HG03280 (cell line): ENCODE measurements around the gene ETNK1.
A peak's percentile ranks its signal among the peaks of the same experiment; 100 is the strongest.
"Not testable (repeated sequence)": the region's sequence is repeated elsewhere in the genome, so short reads cannot be mapped to it uniquely, and the experiment has no call there.

Experiments
- ATAC-seq: cut with Tn5 transposase; IDR thresholded peaks from one replicate; pipeline ENCODE4 v1.9.1; 2021; ENCODE audit warnings: mild to moderate bottlenecking, moderate library complexity; ENCODE audit not compliant: unreplicated experiment

Gene ETNK1, protein sequence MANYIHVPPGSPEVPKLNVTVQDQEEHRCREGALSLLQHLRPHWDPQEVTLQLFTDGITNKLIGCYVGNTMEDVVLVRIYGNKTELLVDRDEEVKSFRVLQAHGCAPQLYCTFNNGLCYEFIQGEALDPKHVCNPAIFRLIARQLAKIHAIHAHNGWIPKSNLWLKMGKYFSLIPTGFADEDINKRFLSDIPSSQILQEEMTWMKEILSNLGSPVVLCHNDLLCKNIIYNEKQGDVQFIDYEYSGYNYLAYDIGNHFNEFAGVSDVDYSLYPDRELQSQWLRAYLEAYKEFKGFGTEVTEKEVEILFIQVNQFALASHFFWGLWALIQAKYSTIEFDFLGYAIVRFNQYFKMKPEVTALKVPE

DNA sequence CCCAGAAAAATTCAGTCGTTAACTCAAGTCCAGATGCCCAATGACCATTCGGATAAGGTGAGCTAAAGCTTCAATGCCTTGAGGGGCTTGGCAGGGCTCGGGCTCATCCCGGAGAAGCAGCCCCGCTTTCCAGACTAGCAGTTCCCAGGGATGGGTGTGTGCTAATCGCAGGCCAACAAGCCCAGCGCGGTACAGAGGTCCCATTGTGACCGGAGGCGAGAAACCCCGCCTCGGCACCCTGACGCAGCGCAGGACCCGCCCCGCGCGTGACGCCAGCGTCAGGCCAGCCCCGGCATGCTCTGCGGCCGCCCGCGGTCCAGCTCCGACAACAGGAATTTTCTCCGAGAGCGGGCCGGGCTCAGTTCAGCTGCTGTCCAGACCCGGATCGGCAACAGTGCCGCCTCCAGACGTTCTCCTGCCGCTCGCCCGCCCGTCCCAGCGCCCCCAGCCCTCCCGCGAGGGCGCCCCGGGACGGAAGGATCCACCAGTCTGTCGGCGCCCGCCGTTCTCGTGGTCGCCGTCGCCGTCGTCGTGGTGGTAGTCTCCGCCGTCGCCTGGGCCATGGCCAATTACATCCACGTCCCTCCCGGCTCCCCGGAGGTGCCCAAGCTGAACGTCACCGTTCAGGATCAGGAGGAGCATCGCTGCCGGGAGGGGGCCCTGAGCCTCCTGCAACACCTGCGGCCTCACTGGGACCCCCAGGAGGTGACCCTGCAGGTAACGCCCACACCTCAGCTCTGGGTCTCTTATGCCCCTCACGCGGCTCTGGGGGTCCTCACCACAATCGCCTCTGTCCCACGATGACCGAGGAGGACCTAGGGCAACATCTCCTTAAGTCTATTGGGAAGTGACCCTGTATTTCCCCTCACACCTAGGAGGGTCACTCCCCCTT, at the start of gene ETNK1:
Gene ETNK1 (plus strand): TSS at position 302 of the 892 bp plus-strand sequence. CDS start 260 bp downstream, at position 562.
- peak; percentile 98 for ATAC-seq

DNA sequence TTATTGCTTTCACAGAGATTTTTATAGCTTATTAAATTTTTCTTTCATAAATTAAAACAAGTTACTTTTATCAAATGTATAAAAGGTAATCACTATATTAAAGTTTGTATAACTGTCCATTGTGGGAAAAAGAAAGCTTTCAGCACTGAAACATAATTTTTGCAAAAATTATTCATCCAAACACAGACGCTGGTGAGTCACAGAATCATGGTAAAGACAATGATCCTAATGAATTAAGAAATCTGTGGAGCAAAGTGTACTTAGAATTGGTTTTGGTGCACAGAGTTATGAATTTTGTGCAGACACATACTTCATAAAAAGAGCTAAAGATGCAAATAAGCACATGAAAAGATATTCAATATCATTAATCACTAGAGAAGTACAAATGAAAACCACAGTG, 48.9 kb upstream of the ETNK1 start:
- ATAC-seq: no peak

DNA sequence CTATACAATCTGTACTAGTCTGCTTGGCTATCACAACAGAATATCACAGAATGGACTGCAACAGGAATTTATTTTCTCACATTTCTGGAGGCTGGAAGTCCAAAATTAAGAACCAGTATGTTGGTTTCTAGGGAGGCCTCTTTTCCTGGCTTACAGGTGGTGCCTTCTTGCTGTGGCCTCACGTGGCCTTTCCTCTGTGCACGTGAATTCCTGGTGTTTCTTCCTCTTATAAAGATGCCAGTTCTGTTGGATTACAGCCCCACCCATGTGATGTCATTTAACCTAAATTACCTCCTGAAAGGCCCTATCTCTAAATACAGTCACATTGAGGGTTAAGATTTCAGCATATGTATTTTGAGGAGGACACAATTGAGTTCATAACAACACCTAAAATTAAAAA, 48.5 kb upstream of the ETNK1 start:
- no peak for ATAC-seq

DNA sequence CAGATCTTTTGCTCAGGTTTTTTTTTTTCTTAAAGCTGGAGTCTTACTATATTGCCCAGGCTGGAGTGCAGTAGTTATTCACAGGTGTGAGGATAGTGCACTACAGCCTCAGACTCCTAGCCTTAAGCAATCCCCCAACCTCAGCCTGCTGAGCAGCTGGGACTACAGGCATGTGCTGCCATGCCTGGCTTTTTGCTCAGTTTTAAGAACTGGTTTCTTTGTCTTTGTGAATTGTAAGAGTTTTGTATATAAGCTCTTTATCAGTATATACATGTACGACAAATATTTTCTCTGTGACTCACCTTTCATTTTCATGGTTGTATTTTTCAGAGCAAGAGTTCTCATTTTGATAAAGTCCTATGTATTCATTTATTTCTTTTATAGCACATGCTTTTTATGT, 47.3 kb upstream of the ETNK1 start:
- no peak for ATAC-seq

DNA sequence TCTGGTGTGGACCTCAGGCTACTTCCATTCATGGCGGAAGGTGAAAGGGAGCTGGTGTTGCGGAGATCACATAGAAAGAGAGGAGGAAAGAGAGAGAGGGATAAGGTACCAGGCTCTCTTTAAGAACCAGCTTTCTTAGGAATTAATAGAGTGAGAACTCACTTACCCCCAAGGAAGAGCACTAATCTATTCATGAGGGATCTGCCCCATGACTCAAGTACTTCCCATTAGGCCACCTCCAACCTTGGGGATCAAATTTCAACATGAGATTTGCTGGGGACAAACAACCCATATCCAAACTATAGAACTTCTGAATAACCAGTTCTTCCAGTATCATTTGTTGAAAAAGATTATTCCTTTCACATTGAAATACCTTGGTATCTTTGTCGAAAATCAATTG, 46.6 kb upstream of the ETNK1 start:
- ATAC-seq: no peak

DNA sequence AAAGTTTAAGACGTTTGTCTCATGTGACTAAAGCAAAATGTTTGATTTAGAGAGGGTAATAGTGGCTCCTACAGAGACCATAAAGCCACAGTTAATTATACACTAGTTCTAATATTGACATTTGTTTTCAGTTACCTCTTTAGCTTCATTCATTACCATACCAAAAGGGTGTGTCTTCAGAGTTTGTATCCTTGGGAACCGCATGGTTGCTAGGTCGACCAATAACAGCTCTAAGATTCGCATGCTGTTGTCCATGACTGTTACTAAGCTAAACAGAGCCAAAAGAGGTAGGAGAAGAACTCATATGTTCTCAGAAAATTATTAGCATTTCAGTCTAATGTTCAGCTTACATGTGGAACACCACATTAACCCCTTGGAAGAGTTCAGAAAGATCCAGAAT, 36.2 kb upstream of the ETNK1 start:
- ATAC-seq: no peak

DNA sequence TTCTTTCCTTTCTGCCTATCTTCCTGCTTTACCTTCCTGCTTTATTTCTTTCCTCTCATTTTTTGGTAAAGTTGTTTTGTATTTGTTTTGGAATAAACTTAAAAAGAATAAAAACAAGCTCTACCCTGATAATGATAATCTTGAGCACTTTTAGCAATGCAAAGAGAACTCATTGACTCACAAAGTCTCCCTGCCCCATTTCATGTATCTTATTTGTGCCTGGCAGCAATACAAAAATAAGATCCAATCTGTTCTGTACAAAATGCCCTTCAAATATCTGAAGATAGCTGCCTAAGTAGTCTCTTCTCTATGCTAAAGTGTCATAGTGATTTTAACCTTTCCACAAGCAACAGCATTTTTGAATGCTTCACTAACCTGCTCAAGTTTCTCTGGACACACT, 31.1 kb upstream of the ETNK1 start:
- ATAC-seq: no peak

DNA sequence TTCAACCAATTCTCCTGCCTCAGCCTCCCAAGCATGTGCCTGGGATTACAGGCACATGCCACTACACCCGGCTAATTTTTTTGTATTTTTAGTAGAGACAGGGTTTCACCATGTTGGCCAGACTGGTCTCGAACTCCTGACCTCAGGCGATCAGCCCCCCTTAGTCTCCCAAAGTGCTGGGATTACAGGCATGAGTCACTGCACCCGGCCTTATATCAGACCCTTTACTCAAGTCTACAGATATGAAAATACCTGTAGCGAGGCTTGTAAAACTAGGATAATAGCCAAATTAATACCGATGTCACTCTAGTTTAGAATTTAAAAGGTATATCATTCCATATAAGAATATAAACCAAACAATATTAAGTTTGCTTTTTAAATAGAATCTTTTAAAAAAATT, 27.4 kb upstream of the ETNK1 start:
- ATAC-seq: not testable (repeated sequence)

DNA sequence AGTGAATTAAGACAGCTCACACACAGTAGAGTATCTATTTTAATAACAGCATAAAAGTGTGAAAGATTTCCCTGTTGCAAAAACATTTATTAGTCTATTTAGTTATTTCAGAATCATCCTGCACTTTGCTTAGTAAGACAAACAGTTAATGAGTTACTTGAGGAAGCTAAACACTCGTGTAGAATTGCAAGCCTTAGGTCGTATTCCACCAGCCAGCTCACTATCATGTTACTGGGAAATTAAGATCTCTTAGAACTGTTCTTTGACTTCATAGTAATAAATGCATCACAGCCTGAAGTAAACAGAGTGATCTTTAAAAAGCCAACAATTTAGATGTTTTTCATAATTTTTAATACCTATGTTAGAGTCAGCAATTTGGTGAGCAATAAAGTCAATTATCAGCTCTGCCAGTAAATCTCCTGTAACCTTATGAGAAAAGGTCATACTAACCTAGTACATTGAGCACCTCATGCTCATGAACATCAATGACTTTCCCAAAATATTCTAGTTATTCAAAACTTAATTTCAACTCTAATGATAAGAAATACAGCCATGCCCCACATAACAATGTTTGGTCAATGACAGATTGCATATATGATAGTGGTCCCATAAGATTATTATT, 26.7 kb upstream of the ETNK1 start:
- no peak for ATAC-seq

DNA sequence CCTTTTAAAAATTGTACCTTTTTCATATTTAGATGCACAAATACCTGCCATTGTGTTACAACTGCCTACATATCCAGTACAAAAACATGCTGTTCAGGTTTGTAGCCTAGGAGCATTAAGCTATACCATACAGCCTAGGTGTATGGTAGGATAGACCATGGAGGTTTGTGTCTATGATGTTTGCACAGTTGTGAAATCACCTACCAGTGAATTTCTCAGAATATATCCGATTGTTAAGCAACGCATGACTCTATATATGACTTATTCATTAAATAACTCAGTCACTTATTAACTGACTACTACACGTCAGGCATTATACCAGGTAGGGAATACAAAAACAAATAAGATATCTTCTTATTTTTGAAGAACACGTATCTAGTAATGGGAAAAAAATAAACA, 26.2 kb upstream of the ETNK1 start:
- no peak for ATAC-seq

DNA sequence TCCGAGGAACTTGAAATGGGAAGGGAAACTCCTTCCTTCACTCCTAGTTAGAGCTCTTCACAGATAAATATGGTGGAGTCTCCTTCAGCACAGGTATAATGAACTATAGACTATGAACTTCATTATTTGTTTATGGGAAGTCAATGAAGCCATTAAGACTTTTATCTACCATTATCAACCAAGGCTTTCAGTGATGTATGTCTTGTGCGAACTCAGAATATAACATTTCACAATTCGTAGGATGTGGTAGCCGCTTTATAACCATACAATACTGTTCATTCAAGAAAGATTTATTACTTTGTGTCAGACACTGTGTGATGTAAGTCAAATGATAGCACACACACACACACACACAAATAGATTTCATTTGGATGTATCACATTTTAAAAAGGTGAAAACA, 24.8 kb upstream of the ETNK1 start:
- no peak for ATAC-seq

DNA sequence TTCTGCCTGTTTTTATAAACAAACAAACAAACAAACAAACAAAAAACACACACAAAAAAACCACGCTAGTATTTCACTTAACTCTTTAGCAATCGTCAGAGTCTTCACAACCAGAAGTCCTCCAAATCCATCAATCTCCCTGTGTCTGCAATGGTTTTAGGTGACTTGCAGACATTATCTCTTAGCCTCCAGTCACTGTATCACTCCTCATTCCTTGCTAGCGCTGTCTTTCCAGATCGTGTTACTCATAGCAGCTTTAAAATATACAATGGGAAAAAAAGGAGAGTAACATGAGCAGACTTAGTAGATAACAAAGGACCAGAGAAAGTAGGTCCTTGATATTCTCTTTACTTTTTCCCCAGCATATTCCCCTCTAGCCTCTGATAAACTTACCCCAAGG, 15.5 kb upstream of the ETNK1 start:
- no peak for ATAC-seq

DNA sequence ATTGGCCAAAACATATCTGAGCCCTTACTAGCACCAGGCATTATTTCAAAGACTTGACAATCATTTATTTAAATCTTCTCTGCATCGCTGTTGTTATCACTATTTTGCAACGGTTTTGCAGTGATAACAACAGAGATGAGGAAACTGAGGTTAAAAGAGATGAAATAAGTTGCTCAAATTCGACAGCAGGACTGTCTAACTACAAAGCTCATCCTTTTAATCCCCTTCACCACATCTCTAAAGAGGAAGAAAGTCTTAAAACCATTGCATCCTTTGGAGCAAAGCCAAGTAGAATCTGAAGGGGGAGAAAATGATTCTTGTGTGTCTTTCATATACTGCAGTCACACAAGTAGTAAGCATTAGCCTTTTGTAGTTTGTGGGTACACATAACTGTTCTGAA, 14.8 kb upstream of the ETNK1 start:
- no peak for ATAC-seq

DNA sequence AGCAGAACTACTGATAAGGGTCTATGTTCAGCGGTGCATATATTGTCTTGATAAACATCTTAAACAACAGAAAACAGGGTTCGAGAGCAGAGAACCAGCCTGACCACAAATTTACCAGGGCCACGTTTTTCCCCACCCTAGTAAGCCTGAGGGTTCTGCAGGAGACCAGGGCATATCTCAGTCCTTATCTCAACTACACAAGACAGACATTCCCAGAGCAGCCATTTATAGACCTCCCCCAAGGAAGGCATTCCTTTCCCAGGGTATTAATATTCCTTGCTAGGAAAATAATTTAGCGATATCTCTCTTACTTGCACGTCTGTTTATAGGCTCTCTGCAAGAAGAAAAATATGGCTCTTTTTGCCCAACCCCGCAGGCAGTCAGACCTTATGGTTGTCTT, 12.1 kb upstream of the ETNK1 start:
- not testable (repeated sequence) for ATAC-seq

DNA sequence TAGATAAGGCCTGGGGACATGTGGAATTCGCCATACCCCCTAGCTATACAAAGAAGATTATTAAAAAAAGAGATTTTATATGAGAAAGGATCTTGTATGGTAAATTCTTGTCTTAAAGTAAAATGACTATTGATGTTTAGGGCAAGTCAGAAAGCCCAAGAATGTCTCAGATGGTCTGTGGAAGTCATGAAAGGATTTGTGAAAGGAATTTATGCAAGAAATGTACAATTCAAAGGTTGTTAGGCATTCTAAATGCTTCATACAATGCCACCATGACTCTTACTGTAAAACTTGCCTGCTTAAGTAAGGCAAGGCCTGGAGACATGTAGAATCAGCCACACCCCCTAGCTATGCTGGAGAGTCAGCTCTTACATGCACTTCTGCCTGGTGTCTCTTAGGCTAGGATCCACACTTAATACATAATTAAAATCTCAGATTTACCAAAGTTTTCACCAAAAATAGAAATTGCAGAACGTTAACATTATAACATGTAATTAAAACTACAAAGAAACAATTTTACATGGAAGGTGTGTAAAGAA, 8.9 kb upstream of the ETNK1 start:
- no peak for ATAC-seq

DNA sequence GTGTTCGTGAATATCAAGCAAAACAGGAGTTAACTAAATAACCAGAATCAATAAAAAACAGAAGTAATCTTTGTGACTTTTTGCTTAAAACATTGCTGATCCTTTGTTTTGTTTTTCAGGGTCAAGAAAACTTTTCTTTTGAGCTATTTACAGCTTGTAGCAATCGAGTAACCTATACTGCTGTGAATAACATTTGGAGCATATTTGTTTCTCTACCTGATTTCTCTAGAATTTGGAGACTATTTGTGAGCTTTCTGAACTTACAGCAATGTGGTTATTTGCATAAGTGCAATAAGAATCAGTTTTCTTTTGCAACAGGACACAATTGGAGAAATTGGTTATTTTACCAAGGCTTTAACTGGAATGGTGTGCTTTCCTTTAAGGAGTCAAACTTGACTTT, 7.3 kb upstream of the ETNK1 start:
- no peak for ATAC-seq

DNA sequence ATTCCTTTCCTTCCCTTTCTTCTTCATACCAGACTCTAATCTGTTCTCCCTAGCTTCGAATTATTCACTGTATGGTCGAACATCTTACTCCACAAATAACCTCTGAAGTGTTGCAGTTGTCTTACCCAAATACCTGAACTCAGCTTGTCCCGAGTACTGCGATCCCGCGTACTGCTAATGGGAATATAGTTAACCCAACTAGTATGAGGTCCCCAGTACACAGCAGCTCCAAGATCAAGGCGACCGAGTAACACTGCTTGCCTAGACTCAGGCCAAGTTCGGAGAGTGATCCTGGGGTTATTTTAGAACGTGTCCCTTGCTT, 462 bp upstream of the ETNK1 start:
- ATAC-seq: no peak

DNA sequence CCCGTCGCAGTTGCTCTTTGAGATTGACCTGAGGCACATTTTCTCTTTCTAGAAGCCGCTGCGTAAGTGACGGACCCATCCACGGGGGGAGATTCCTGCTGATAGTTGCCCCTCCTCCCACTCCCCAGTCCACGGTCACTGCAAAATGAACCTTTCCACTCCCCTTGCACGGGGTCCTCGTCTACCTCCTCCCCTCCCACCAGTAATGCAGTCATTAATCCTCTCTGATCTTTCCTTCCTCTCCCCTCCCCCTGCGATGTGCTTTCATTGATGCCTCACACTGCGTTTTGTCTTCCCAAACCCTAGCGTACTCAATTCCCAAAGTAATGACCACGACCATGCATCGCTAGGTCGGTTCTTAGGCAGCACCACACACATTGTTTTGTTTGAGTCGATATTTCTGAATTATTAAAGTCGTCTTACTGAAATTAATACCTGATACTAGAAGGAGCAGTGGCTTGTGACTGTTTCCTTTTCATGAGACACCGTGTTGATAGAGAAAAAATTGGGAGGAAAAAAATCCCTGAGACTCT, 857 bp downstream of the ETNK1 start:
- ATAC-seq: peak; percentile 31

DNA sequence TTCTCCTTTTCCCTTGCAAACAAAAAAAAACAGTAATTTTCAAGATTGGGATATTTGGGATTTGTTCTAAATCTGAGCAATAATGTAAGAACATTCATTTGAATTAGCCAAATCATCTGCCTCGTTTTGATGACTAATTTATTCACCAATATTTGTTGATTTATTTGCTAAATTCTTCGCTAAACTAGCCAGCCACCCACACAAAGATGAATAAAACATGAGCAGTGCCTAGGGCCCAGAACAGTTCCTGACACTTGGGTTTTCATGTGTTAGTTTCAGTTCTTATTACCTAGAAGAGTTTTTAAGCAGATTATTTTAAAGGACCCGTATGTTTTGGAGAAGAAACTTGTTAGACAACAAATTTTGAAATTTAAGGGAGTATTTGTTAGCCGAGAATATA, 1.4 kb downstream of the ETNK1 start:
- ATAC-seq: peak; percentile 37

DNA sequence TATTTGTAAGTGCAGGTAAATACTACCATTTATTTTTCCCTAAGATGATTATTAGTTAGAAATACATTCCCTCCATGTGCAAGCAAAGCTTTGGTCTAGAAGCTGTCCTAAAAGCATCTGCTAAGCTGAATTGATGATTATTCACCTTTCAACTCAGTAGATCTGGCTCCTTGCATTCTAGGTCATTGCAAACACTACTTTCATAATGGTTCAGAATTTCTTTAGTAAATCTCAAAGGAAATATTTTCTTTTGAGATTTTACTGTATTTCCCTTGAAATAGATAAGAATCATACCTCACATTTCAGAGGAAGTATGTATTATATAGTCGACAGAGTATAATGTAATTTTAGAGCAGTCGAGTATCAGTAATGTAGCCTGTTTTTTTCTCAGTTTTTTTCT, 2.4 kb downstream of the ETNK1 start:
- no peak for ATAC-seq

DNA sequence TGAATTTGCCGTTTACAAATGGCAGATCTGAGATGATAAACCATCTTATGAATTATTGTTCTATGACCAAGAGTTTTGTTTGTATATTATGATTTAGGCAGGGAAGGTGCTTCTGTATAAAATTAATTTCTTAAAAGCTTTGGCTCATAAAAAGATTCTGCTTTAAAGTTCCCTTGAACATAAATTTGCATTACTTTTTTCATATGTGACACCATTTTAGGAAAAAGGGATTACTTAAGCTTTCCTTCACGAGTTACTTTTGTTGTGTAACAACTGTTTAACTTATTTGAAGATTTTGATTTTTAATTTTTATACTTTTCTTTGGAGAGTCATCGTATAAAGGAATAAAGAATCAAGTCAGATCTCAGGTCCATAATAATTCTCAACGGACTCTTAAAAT, 3.3 kb downstream of the ETNK1 start:
- no peak for ATAC-seq
